Ishikawa (cell line): ENCODE results near the gene ADD2.

Source experiments
- CEBPB ChIP-seq: IDR thresholded peaks from 2 replicates; pipeline ENCODE4 v1.6.1; 2012
- CREB1 ChIP-seq: IDR thresholded peaks from 2 replicates; pipeline ENCODE4 v1.6.1; 2012; ENCODE audit warnings: low read depth
- EGR1 ChIP-seq: IDR thresholded peaks from 2 replicates; pipeline ENCODE4 v1.6.1; 2012
- EP300 ChIP-seq: IDR thresholded peaks from 2 replicates; pipeline ENCODE4 v1.6.1; 2012; ENCODE audit warnings: borderline replicate concordance
- FOXM1 ChIP-seq: IDR thresholded peaks from 2 replicates; pipeline ENCODE4 v1.6.1; 2012; ENCODE audit warnings: low read depth, borderline replicate concordance
- NFIC ChIP-seq: IDR thresholded peaks from 2 replicates; pipeline ENCODE4 v1.6.1; 2012
- RAD21 ChIP-seq: IDR thresholded peaks from 2 replicates; pipeline ENCODE4 v1.6.1; 2012; ENCODE audit warnings: low read depth
- TAF1 ChIP-seq: IDR thresholded peaks from 2 replicates; pipeline ENCODE4 v1.6.1; 2012; ENCODE audit warnings: low read depth, mild to moderate bottlenecking
- TCF12 ChIP-seq: IDR thresholded peaks from 2 replicates; pipeline ENCODE4 v1.6.1; 2012; ENCODE audit warnings: low read depth
- TEAD4 ChIP-seq: IDR thresholded peaks from 2 replicates; pipeline ENCODE4 v1.6.1; 2012
- YY1 ChIP-seq: IDR thresholded peaks from 2 replicates; pipeline ENCODE4 v1.6.1; 2012; ENCODE audit warnings: low read depth
- ZBTB7A ChIP-seq: IDR thresholded peaks from 2 replicates; pipeline ENCODE4 v1.6.1; 2012; ENCODE audit warnings: low read depth
- TF ChIP-seq, protein P1 (sequence below): IDR thresholded peaks from 2 replicates; pipeline ENCODE4 v1.6.1; 2012
- TF ChIP-seq, protein P2 (sequence below): IDR thresholded peaks from 2 replicates; pipeline ENCODE4 v1.6.1; 2012; ENCODE audit warnings: low read depth, mild to moderate bottlenecking
- TF ChIP-seq, protein P3 (sequence below): IDR thresholded peaks from 2 replicates; pipeline ENCODE4 v1.6.1; 2012

Gene ADD2

DNA sequence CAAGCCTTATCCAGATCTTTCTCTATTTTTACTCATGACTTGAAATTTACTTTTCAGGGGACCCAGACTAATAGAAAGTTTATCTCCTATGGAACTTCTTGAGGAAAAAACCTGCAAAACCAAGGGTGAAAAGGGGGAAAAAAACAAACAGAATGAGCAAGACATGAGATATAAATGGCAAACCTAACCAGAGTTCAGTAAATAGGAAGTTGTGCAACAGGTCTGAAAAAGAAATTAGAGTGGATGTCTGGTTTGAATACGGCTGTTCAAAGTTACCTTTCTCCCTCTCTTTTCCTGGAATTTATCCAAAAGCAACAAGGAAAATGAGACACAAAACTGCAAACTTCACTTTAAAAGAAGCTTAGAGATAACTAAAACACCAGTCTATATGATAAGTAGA, 135.6 kb downstream of the ADD2 start:
- TF ChIP-seq TEAD4 (no peak), CEBPB (no peak), EP300 (no peak), RAD21 (no peak), YY1 (no peak), FOXM1 (no peak), EGR1 (no peak), CREB1 (no peak), NFIC (no peak), ZBTB7A (no peak), TCF12 (no peak), TAF1 (no peak)
- TF ChIP-seq, protein P1, sequence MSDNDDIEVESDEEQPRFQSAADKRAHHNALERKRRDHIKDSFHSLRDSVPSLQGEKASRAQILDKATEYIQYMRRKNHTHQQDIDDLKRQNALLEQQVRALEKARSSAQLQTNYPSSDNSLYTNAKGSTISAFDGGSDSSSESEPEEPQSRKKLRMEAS: no peak
- TF ChIP-seq, protein P2, sequence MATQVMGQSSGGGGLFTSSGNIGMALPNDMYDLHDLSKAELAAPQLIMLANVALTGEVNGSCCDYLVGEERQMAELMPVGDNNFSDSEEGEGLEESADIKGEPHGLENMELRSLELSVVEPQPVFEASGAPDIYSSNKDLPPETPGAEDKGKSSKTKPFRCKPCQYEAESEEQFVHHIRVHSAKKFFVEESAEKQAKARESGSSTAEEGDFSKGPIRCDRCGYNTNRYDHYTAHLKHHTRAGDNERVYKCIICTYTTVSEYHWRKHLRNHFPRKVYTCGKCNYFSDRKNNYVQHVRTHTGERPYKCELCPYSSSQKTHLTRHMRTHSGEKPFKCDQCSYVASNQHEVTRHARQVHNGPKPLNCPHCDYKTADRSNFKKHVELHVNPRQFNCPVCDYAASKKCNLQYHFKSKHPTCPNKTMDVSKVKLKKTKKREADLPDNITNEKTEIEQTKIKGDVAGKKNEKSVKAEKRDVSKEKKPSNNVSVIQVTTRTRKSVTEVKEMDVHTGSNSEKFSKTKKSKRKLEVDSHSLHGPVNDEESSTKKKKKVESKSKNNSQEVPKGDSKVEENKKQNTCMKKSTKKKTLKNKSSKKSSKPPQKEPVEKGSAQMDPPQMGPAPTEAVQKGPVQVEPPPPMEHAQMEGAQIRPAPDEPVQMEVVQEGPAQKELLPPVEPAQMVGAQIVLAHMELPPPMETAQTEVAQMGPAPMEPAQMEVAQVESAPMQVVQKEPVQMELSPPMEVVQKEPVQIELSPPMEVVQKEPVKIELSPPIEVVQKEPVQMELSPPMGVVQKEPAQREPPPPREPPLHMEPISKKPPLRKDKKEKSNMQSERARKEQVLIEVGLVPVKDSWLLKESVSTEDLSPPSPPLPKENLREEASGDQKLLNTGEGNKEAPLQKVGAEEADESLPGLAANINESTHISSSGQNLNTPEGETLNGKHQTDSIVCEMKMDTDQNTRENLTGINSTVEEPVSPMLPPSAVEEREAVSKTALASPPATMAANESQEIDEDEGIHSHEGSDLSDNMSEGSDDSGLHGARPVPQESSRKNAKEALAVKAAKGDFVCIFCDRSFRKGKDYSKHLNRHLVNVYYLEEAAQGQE: no peak
- TF ChIP-seq, protein P3, sequence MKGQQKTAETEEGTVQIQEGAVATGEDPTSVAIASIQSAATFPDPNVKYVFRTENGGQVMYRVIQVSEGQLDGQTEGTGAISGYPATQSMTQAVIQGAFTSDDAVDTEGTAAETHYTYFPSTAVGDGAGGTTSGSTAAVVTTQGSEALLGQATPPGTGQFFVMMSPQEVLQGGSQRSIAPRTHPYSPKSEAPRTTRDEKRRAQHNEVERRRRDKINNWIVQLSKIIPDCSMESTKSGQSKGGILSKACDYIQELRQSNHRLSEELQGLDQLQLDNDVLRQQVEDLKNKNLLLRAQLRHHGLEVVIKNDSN: no peak

DNA sequence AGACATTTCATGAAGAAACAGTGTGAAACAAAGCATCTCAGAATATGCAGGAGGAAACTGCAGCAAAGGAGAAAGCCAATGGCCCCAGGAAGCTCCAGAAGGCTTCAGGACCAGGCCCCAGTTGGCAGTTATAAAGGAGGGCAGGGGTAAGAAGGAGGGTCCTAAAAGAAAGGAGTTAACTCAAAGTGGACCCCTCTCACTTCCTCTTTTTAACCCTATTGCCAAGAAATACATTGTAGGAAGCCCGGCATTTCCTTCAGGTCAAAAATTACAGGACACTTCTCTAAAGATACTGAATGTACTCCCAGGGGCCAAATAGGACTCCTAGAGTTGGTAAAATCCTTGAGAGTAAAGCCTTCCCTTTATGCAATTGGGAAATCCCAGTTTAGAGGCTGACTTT, 137.2 kb downstream of the ADD2 start:
- TF ChIP-seq TEAD4: no peak
- TF ChIP-seq EP300: no peak
- TF ChIP-seq TCF12: no peak
- no peak for TF ChIP-seq NFIC

DNA sequence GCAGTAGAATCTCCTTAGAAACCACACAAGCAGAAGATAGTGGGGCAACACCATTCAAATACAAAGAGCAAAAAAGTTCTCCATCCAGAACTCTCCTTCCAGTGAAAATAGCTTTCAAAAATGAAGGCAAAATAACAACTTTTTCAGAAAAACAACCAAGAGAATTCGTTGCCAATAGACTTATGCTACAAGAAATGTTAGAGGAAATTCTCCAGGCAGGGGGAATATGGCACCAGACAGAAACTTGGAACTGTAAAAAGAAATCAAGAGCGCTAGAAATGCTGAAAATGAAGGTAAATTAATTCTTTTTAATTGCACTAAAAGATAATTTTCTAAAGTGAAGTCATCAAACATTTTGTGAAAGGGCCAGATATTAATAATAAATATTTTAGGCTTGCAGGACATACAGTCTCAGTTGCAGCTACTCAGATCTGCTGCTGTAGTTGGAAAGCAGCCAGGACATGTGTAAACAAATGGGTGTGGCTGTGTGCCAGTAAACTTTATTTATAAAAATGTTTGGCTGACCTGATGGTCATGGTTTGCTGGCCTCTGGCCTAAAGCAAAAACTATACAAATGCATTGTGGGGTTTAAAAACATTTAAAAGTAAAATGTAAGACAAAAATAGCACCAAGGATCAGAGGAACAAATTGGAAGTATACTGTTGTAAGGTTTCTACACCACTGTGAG, 140.6 kb downstream of the ADD2 start:
- peak; percentile 93 for TF ChIP-seq NFIC
- TF ChIP-seq YY1: no peak

DNA sequence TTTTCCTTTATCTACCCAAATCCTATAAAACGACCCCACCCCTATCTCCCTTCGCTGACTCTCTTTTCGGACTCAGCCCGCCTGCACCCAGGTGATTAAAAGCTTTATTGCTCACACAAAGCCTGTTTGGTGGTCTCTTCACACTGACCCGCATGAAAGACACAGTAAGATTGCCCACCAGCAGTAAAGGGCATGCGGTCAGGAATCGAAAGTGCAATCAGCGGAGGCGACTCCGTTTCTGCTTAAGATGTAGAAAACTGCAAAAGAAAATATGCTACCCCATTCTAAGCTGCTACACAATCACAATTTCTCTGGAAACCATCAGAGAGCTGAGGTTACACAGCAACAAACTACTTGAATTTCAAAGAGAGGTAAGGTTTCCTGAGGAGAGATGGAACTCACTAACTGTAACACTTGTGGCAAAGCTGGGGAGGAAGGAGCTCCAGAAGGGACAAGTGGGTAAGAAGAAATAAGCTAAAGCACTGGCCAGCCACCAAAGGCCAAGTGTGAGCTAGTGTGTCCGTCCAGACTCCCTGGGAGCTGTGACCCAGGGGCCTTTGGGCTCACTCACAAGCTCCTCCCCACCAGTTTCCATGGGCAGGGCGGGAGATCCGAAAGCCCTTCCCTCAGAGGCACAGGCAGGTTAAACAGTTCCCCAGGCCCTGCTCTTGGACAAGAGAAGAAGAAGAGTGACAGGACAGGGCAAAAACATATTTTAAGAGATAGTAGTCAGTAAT, 141.6 kb downstream of the ADD2 start:
- TF ChIP-seq NFIC: no peak
- TF ChIP-seq TEAD4: no peak
- no peak for TF ChIP-seq YY1
- no peak for TF ChIP-seq FOXM1
- no peak for TF ChIP-seq TAF1
- TF ChIP-seq CEBPB: no peak

DNA sequence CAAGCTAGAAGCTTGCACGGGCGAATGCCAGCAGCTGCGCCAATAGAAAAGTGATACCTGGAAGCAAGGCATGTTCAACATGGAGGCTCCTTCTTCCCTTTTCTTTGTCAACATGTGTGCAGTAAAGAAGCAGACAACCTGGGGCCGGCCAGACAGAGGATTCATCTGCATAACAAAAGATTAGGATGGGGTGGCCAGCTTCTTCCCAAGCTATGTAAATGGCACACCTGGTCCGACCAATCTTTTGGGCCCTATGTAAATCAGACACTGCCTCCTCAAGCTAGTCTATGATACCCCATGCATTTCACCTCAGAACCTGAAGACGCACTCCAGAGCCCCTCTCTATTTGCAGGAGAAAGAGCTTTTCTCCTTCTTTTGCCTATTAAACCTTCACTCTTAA, 148.0 kb downstream of the ADD2 start:
- no peak for TF ChIP-seq YY1
- TF ChIP-seq CEBPB: no peak
- no peak for TF ChIP-seq TEAD4
- TF ChIP-seq EGR1: no peak
- no peak for TF ChIP-seq FOXM1
- TF ChIP-seq NFIC: no peak
- no peak for TF ChIP-seq TCF12
- TF ChIP-seq EP300: no peak
- TF ChIP-seq, protein P1: no peak

DNA sequence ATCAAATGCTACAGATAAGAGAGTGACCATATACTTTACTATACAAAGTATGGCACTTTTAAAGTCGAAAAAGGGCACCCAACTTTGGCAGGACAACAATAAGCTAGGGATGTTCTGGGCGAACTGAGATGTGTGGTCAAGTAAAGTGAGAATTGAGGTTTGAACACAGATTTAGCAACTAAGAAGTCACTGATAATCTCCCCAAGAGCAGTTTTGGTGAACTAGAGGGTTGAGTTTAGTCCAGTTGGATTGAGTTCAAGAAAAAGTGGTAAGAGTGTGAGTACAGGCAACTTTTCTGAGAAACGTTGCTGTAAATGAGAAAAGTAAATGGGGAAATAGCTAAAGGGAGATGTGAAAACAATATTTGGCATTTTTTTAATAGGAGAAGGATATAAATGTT, 148.8 kb downstream of the ADD2 start:
- TF ChIP-seq CEBPB (no peak), EGR1 (no peak), TAF1 (no peak)
- TF ChIP-seq, protein P3: no peak
- TF ChIP-seq, protein P1: no peak

DNA sequence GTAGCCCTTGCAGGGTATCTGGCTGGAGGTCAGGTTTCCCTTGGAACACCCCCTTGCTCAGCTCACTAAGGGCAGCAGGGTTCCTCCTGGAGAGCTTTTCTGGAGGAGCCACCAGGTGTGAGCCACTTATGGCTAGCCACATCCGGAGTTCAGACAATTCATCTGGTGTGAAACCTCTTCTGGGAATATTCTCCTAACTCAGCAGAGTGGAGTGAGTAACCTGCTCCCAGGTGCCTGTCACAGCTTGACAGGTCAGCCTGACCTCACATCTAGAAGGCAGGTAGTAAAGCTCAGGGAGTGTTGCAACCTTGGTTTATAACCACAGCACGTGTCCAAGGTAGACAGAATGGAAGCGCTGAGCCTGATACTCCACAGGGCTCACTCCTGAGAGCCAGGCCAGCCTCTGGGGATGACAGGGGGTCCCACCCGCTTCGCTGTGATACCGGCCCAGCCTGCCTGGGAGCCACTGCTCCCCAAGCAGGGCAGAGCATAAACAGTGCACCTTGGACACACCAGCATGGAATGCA, 151.8 kb downstream of the ADD2 start:
- TF ChIP-seq, protein P2: 0 out of 2 replicates have a peak, but pooled peaks have one; percentile 27
- TF ChIP-seq, protein P1: peak; percentile 97
- TF ChIP-seq YY1 (peak; percentile 65; the same call in 1 of the 2 replicates), TEAD4 (peak; percentile 92), NFIC (peak; percentile 97), EGR1 (peak; percentile 20; the same call in 1 of the 2 replicates), RAD21 (peak; percentile 8; the same call in 1 of the 2 replicates), FOXM1 (peak; percentile 99), EP300 (peak; percentile 100), ZBTB7A (peak; percentile 79), TCF12 (peak; percentile 100), CREB1 (0 out of 2 replicates have a peak, but pooled peaks have one; percentile 33), CEBPB (peak; percentile 99), TAF1 (0 out of 2 replicates have a peak, but pooled peaks have one; percentile 50)
- TF ChIP-seq, protein P3: peak; percentile 85
